PFSK-1 (cell line): Measurements from ENCODE around the gene MICALL2.

ENCODE experiments used
- POLR2AphosphoS5 ChIP-seq: IDR thresholded peaks from 2 replicates; pipeline ENCODE4 v1.6.1; 2012; ENCODE audit warnings: low read depth, mild to moderate bottlenecking, control low read depth, low read length, moderate library complexity
- SIN3A ChIP-seq: IDR thresholded peaks from 2 replicates; pipeline ENCODE4 v1.6.1; 2012; ENCODE audit warnings: mild to moderate bottlenecking, low read length, moderate library complexity, borderline replicate concordance; ENCODE audit not compliant: insufficient read depth
- TF ChIP-seq, protein P1 (sequence below), 2 experiments: IDR thresholded peaks; 2 replicates each; pipeline versions ENCODE4 v1.6.1 to v1.8.0; 2011 to 2012; ENCODE audit warnings: low read depth in 2 of 2, low read length in 2 of 2, control low read depth in 1 of 2, inconsistent platforms in 1 of 2, mild to moderate bottlenecking in 1 of 2, moderate library complexity in 1 of 2; ENCODE audit not compliant: insufficient read depth in 1 of 2

- TF ChIP-seq, protein P1, sequence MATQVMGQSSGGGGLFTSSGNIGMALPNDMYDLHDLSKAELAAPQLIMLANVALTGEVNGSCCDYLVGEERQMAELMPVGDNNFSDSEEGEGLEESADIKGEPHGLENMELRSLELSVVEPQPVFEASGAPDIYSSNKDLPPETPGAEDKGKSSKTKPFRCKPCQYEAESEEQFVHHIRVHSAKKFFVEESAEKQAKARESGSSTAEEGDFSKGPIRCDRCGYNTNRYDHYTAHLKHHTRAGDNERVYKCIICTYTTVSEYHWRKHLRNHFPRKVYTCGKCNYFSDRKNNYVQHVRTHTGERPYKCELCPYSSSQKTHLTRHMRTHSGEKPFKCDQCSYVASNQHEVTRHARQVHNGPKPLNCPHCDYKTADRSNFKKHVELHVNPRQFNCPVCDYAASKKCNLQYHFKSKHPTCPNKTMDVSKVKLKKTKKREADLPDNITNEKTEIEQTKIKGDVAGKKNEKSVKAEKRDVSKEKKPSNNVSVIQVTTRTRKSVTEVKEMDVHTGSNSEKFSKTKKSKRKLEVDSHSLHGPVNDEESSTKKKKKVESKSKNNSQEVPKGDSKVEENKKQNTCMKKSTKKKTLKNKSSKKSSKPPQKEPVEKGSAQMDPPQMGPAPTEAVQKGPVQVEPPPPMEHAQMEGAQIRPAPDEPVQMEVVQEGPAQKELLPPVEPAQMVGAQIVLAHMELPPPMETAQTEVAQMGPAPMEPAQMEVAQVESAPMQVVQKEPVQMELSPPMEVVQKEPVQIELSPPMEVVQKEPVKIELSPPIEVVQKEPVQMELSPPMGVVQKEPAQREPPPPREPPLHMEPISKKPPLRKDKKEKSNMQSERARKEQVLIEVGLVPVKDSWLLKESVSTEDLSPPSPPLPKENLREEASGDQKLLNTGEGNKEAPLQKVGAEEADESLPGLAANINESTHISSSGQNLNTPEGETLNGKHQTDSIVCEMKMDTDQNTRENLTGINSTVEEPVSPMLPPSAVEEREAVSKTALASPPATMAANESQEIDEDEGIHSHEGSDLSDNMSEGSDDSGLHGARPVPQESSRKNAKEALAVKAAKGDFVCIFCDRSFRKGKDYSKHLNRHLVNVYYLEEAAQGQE (IDR thresholded peaks at IDR 0.05; ENCODE audit: insufficient read depth in 1 of 2, low read depth in 2 of 2, low read length in 2 of 2) = no peak
- TF ChIP-seq POLR2AphosphoS5 (no peak), SIN3A (no peak)
Measured at GRCh38 chr7:1402110-1402790, 57.0 kb downstream of the MICALL2 start.
